OCI-LY3 (cell line): ENCODE data around the gene PARN.

Source experiments
- EZH2phosphoT487 ChIP-seq: fragments of 200-600 bp; shearing (Covaris generic); IDR thresholded peaks from 2 replicates; pipeline ENCODE4 v1.6.1; 2018; ENCODE audit warnings: antibody characterized with exemption, mixed run types, low read depth
- TF ChIP-seq, protein P1 (sequence below): fragments of 200-600, 300-600 bp; sonication (generic); IDR thresholded peaks from 2 replicates; pipeline ENCODE4 v1.5.1; 2014; ENCODE audit warnings: antibody characterized with exemption, low read length, low read depth

DNA sequence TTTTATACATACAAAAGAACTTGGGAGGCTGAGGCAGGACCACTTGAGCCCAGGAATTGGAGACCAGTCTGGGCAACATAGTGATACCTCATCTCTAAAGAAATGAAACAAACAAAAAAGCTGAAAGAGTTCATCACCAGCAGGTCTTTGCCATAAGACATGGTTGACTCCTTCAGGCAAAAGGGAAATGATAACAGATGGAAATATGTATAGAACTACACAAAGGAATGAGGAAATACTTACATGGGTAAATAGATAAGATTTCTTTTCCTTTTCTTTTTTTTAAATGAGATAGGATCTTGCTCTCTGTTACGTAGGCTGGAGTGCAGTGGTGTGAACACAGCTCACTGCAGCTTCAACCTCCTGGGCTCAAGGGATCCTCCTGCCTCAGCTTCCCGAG, 165.3 kb downstream of the PARN start:
- TF ChIP-seq, protein P1, sequence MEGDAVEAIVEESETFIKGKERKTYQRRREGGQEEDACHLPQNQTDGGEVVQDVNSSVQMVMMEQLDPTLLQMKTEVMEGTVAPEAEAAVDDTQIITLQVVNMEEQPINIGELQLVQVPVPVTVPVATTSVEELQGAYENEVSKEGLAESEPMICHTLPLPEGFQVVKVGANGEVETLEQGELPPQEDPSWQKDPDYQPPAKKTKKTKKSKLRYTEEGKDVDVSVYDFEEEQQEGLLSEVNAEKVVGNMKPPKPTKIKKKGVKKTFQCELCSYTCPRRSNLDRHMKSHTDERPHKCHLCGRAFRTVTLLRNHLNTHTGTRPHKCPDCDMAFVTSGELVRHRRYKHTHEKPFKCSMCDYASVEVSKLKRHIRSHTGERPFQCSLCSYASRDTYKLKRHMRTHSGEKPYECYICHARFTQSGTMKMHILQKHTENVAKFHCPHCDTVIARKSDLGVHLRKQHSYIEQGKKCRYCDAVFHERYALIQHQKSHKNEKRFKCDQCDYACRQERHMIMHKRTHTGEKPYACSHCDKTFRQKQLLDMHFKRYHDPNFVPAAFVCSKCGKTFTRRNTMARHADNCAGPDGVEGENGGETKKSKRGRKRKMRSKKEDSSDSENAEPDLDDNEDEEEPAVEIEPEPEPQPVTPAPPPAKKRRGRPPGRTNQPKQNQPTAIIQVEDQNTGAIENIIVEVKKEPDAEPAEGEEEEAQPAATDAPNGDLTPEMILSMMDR: no peak
- TF ChIP-seq EZH2phosphoT487: no peak
